ENCODE measurements around the gene SMOC2. TPM values are rescaled to one million over a fixed set of nuclear protein-coding genes. Genes with fewer than 3 reads are reported as not detected.

SMOC2 gene, protein sequence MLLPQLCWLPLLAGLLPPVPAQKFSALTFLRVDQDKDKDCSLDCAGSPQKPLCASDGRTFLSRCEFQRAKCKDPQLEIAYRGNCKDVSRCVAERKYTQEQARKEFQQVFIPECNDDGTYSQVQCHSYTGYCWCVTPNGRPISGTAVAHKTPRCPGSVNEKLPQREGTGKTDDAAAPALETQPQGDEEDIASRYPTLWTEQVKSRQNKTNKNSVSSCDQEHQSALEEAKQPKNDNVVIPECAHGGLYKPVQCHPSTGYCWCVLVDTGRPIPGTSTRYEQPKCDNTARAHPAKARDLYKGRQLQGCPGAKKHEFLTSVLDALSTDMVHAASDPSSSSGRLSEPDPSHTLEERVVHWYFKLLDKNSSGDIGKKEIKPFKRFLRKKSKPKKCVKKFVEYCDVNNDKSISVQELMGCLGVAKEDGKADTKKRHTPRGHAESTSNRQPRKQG
- total RNA-seq (13.1 TPM), polyA plus RNA-seq (ENCODE audit: insufficient read depth, low read depth, low replicate concordance) (6.5 TPM)
- long read RNA-seq, donor 1, partial matches to known transcripts = 0 of 1 reads
- long read RNA-seq, donor 1, other reads (novel, unspliced or antisense) = 0 of 1 reads
- long read RNA-seq, donor 2, partial matches to known transcripts = 0 of 3 reads
- long read RNA-seq, donor 2, other reads (novel, unspliced or antisense) = 0 of 3 reads
- long read RNA-seq, donor 3, partial matches to known transcripts = 0 of 4 reads
- long read RNA-seq, donor 3, other reads (novel, unspliced or antisense) = 0 of 4 reads
- long read RNA-seq, donor 4, partial matches to known transcripts = 0 of 1 reads
- long read RNA-seq, donor 4, other reads (novel, unspliced or antisense) = 0 of 1 reads
- long read RNA-seq, donor 5, partial matches to known transcripts = 0 of 1 reads
- long read RNA-seq, donor 5, other reads (novel, unspliced or antisense) = 0 of 1 reads
- long read RNA-seq, donor 6 = 0 reads
- long read RNA-seq, donor 7, partial matches to known transcripts = 7 of 12 reads
- long read RNA-seq, donor 7, other reads (novel, unspliced or antisense) = 2 of 12 reads
- long read RNA-seq, donor 8, partial matches to known transcripts = 0 of 2 reads
- long read RNA-seq, donor 8, other reads (novel, unspliced or antisense) = 0 of 2 reads
- long read RNA-seq, donor 9, partial matches to known transcripts = 0 of 2 reads
- long read RNA-seq, donor 9, other reads (novel, unspliced or antisense) = 0 of 2 reads
- long read RNA-seq, donor 10, partial matches to known transcripts = 5 of 8 reads
- long read RNA-seq, donor 10, other reads (novel, unspliced or antisense) = 0 of 8 reads

DNA sequence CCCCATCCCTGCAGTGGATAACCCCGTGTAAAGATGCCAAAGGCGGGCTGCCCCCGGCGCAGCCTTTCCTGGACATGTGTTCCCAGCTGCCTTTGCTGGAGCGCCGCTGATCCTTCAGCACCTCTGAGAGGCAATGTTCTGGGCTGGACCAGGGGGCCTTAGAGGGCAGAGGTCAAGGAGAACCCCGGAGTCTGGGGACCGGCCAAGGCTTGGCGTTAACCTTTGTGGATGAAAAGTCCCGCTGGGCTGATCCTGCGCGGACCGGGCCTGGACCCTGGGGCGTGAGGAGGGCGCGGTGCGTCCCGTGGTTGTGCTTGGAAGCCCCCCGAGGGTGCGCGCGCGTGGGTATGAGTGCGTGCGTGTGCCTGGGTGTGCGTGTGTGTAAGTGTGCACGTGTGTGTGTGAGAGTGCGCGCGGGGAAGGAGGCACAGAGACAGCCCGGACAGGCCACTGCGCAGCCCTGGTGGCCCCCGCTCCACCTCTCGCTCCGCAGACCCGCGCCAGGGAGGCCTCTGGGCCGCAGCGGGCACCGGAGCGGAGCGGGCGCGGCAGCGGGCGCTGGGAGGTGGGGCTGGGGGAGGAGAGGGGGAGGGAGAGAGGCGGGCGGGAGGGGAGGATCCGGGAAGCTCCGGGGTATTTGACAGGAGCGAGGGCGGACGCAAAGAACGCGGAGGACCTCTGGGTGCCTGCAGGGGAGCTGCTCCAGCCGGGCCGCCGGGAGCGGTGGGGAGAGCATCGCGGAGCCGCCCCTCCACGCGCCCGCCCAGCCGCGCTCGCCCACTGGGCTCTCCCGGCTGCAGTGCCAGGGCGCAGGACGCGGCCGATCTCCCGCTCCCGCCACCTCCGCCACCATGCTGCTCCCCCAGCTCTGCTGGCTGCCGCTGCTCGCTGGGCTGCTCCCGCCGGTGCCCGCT, at the start of gene SMOC2:
Gene SMOC2 (plus strand): TSS at position 665 of the 914 bp plus-strand sequence. CDS start 187 bp downstream, at position 852.
- Histone ChIP-seq H3K27me3 (ENCODE audit: control insufficient read depth, insufficient read depth, low read length) (peaks cover 2% of the 10 kb centered on the region), H3K4me3 (ENCODE audit: low read length in 3 of 3) (no peak within 1 kb of the TSS), H3K9me3 (ENCODE audit: control insufficient read depth in 2 of 3, insufficient read depth in 1 of 3, low read length in 3 of 3) (no peaks in the 10 kb centered on the region), H3K4me1 (ENCODE audit: control insufficient read depth in 2 of 3, insufficient read depth in 2 of 3, low read depth in 1 of 3, low read length in 3 of 3) (no peaks in the 10 kb centered on the region), H3K9ac (ENCODE audit: low read length in 3 of 3) (no peak within 1 kb of the TSS), H3K36me3 (ENCODE audit: control insufficient read depth in 2 of 3, insufficient read depth in 3 of 3, low read length in 3 of 3) (no peaks in the 10 kb centered on the region), H3K27ac (ENCODE audit: low read depth in 2 of 2, low read length in 2 of 2) (no peak within 1 kb of the TSS)
- DNase-seq (peak; percentile 81 to 88 (median 84)), FAIRE-seq (no peak)
- TF ChIP-seq, protein P1, sequence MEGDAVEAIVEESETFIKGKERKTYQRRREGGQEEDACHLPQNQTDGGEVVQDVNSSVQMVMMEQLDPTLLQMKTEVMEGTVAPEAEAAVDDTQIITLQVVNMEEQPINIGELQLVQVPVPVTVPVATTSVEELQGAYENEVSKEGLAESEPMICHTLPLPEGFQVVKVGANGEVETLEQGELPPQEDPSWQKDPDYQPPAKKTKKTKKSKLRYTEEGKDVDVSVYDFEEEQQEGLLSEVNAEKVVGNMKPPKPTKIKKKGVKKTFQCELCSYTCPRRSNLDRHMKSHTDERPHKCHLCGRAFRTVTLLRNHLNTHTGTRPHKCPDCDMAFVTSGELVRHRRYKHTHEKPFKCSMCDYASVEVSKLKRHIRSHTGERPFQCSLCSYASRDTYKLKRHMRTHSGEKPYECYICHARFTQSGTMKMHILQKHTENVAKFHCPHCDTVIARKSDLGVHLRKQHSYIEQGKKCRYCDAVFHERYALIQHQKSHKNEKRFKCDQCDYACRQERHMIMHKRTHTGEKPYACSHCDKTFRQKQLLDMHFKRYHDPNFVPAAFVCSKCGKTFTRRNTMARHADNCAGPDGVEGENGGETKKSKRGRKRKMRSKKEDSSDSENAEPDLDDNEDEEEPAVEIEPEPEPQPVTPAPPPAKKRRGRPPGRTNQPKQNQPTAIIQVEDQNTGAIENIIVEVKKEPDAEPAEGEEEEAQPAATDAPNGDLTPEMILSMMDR (IDR thresholded peaks at IDR 0.05; ENCODE audit: borderline replicate concordance, extremely low read depth, insufficient read depth) = no peak
- intact Hi-C loops (cut with DNase I) = no loop called here

DNA sequence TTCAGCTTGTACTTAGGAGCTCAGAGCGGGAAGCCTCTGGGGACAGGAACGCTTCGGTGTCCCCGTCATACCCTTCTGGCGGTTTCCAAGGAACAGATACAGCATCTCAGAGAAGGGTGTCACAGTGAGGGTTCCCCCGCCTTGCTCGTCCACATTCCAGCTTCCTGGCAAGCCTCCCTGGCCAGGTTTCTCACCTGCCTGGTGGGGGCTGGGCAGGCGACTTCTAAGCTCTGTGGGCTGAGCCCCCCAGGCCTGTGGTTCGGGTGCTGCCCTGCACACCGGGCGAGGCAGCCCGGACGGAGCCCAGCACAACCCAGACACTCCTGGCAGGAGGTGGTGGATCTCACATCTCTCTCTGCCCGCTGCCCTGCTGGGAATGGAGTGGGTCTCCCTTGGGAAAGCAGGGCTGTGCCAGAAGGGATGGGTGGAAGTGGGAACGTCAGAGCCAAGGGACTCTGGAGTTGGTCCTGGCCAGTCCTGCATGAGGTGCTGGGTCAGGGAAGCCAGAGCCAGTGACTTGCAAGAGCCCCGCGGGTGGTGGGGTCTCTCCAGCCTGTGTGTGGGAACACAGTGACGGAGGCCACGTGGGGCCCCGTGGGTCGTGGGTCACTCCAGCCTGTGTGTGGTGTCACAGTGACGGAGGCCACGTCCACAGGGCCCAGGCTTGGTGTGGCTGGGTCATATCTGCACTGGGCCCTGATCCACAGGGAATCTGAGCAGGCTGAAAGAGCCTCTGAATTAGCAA, 47.7 kb upstream of the SMOC2 start:
- Histone ChIP-seq H3K27ac (ENCODE audit: low read depth in 2 of 2, low read length in 2 of 2) (no peak overlapping the region), H3K36me3 (ENCODE audit: control insufficient read depth in 2 of 3, insufficient read depth in 3 of 3, low read length in 3 of 3) (no peaks in the 10 kb centered on the region), H3K4me1 (ENCODE audit: control insufficient read depth in 2 of 3, insufficient read depth in 2 of 3, low read depth in 1 of 3, low read length in 3 of 3) (no peaks in the 10 kb centered on the region), H3K9ac (ENCODE audit: low read length in 3 of 3) (no peak overlapping the region), H3K27me3 (ENCODE audit: control insufficient read depth, insufficient read depth, low read length) (no peaks in the 10 kb centered on the region), H3K9me3 (ENCODE audit: control insufficient read depth in 2 of 3, insufficient read depth in 1 of 3, low read length in 3 of 3) (no peaks in the 10 kb centered on the region), H3K4me3 (ENCODE audit: low read length in 3 of 3) (no peak overlapping the region)
- FAIRE-seq = no peak
- intact Hi-C loops (cut with DNase I) = no loop called here
- DNase-seq = peak in 1 of 5 donors; percentile 70
- TF ChIP-seq, protein P1 (IDR thresholded peaks at IDR 0.05; ENCODE audit: borderline replicate concordance, extremely low read depth, insufficient read depth) = no peak
